ENCODE results near the gene NDUFB5.
A peak's percentile ranks its signal among the peaks of the same experiment; 100 is the strongest.

Gene NDUFB5

DNA sequence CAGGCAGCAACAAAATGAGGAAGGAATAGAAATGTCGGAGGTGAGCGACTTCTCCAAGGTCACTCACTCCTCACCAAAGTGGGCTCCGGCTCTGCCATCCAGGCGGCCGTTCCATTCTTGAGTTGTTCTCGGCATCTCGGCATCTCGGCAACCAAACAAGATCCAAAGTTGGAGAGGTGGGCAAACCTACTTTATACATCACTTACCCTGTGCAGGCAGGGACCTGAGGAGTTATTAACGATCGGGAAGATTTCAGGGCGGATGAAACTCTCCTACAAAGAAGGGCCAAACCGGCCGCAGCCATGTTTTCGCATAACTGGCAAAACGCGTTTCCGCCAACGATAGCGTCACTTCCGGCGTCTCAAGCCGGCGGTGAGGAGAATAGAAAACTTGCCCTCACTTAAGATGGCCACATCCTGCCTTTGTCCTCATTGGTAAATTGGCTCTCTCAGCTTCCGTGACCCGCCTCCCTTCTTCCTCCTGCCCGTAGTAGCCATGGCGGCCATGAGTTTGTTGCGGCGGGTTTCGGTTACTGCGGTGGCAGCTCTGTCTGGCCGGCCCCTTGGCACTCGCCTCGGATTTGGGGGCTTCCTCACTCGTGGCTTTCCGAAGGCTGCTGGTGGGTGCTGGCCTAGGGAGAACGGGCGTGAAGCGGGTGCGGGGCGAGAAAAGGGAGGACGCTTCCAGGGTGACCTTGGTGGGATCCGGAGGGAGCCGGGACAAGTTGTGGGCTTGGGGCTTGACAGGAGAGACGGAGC lies at the start of gene NDUFB5, which contains the start of gene MRPL47:
NDUFB5 (plus strand) TSS at position 474 of the 758 bp plus-strand sequence; CDS start at position 496, 22 bp downstream.
MRPL47 (minus strand) TSS at position 318 of the 758 bp plus-strand sequence; CDS start at position 304, 14 bp downstream.
- peak; percentile 90 for DNase-seq

DNA sequence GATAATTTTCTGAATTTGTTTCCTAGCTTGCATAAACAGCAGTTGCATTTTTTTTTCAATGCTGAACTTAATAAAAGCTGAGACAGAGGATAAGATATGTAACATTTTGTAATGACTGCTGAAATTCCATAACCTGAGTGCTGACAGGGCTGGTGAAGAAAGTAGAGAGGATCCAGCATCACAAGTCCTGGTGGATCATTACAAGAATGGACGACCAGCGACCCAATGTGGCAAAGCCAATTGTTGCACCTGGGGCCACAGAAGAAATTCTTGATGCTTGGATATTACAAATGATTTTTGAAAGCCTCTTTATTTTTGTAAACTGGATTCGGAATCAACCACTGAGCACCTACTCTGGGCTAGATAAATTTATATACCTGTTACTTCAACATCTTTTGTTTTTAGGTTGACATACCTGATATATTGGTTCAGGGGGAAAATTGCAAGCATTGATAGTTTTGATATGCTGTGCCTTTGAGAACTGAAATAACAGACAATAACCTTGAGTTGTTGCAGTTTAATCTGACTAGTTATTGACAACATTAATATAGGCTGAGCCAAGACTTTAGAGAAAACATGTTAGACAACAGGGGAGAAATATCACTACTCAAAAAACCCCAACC lies 45.7 kb upstream of the NDUFB5 start:
- DNase-seq: peak; percentile 31

DNA sequence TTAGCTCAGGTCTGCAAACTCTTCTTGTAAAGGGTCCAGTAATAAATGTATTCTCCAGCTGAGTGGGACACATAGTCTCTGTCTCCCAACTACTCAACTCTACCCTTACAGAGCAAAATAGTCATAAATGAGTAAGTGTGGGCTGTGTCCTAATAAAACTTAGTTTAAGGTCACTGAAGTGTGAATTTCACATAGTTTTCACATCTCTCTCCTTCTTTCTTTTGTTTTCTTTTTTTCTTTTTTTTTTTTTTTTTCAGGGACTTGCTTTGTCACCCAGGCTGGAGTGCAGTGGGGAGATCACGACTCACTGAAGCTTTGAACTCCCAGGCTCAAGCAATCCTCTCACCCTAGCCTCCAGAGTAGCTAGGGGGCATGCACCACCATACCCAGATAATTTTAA lies 43.8 kb upstream of the NDUFB5 start:
- no peak for DNase-seq

DNA sequence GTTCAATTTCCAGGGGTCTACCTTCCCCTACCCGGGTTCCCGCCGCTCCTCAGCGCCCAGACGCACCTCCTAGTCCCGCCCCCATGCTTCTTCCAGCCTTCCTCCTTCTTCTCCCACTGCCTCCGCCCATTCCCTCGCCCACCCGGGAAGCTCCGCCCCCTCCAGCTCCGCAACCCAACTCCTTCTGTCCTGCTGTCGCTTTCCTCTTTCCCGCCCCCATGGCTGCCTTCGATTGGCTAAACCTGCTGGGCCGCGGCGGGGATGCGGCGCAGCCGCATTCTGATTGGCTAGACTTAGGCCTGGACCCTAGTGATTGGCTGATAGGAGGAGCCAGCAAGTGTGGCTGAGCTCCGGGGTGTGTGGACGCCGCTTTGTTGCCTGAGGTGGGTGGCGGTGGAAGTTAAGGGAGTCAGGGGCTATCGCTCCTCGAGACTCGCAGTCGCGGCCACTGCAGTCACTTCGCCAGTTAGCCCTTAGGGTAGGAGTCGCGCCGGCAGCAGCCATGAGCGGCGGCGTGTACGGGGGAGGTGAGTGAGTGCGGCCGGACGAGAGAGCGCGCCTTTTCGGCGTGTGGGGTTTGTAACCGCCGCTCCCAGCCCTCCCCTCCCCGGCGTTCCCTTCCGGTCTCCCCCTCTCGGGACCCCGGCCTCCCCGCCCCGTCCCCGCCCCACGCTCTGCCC lies 41.9 kb upstream of the NDUFB5 start, which contains the start of gene ACTL6A:
ACTL6A (plus strand) TSS at position 336 of the 680 bp plus-strand sequence; CDS start at position 503, 167 bp downstream.
- peak; percentile 97 for DNase-seq

- peak; percentile 60 for DNase-seq
These were observed 41.3 kb upstream of the NDUFB5 start for GRCh38 chr3:179563271-179563783.

DNA sequence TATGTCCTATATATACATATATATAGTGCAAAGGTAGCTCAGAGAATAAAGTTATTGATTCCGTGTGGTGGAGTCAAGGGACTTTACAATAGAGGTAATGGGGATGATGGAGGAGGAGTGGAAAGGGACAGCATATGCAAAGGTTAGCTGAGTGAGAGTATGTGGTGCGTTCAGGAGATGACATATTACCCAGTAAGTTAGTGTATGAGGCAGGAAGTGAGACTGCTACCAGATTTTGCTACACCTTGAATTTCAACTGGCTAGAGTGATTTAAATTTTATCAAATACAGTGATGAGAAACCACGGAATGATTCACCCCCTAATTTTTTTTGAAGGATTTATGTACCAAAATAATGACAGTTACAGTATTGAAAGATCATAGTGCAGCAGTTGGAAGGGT lies 39.1 kb upstream of the NDUFB5 start:
- DNase-seq: no peak

GRCh38 chr3:179580992-179581391 lies 23.6 kb upstream of the NDUFB5 start:
- no peak for DNase-seq

GRCh38 chr3:179589143-179589542 lies 15.5 kb upstream of the NDUFB5 start:
- no peak for DNase-seq

GRCh38 chr3:179590669-179591068 lies 13.9 kb upstream of the NDUFB5 start:
- DNase-seq: no peak

GRCh38 chr3:179591313-179591712 lies 13.3 kb upstream of the NDUFB5 start:
- DNase-seq: no peak

GRCh38 chr3:179599531-179599930 lies 5.1 kb upstream of the NDUFB5 start:
- DNase-seq: no peak

- DNase-seq: no peak
These were observed 1.3 kb upstream of the NDUFB5 start for GRCh38 chr3:179603321-179603720.

- DNase-seq: no peak
These were observed 763 bp upstream of the NDUFB5 start for GRCh38 chr3:179603831-179604230.

DNA sequence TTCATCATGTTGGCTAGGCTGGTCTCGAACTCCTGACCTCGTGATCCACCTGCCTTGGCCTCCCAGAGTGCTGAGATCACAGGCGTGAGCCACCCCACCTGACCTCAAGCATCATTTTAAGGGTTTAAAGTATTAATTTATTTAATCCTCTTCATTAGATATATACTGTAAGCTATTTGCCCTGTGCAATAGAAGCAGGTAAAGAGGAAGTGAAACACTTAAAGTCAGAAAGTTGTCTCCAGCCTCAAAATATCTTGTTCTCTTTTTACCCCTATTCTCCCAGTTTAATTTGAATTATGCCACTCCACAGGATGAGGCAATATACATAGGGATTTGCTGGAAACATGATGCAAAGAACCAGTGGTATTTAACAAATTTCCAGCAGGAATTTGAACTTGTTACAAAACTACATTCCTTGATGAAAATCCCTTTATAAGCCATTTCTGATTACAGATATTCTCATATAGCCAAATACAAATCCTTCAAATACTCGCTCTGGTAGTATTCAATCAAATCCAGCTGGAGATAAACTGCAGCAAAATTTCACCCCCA lies 2.0 kb downstream of the NDUFB5 start:
- DNase-seq: no peak

GRCh38 chr3:179608931-179609720 lies 4.5 kb downstream of the NDUFB5 start:
- no peak for DNase-seq

GRCh38 chr3:179610066-179610465 lies 5.5 kb downstream of the NDUFB5 start:
- DNase-seq: no peak

DNA sequence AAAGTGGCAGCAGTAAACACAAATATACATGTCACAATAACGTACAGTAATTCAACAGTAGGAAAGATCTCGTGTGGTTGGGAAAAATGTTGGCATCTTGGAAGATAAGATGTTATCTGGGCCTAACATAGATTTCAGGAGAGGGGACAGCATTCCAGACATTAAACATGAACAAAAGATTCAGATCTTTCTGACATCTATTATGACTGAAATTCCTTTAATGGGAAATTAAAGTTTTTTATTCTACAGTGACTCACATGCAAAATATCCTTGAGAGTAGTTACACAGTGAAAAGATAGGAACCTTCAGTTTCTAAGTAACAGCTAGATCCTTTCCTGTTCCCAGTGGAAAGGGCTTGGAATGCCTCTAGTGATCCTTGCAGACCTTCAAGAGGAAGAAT lies 9.2 kb downstream of the NDUFB5 start:
- no peak for DNase-seq

- DNase-seq: no peak
These were observed 11.0 kb downstream of the NDUFB5 start for GRCh38 chr3:179615458-179616173.

DNA sequence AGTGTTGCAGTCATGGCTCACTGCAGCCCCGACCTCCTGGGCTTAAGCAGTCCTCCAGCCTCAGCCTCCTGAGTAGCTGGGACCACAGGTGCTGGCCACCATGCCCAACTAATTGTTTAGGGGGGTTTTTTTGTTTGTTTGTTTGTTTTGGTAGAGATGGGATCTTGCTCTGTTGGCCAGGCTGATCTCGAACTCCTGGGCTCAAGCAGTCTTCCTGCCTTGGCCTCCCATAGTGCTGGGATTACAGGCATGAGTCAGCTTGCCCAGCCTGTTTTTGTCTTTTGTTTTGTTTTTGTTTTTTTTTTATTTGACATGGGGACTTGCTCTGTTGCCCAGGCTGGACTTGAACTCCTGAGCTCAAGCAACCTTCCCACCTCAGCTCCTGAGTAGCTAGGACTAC lies 17.4 kb downstream of the NDUFB5 start:
- no peak for DNase-seq

DNA sequence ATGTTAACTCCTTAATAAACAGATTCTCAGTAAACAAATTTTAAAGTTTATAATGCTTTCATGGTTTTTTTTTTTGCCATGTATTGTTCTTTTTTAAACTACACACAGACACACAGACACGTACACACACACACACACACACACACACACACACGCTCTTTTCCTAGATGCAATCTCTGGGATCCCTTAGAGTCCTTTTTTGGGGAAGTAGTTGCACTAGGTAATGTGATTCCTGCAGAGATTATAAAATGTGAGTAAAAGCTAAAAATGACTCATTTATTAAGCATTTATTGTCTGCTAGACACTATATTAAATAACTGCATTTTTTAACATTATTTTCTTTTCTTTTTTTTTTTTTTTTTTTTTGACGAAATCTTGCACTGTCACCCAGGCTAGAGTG lies 19.9 kb downstream of the NDUFB5 start:
- DNase-seq: no peak

GRCh38 chr3:179630753-179631451 lies 26.3 kb downstream of the NDUFB5 start:
- DNase-seq: no peak

Measured in activated gamma-delta T cell treated with Interleukin-2 at 50 U/mL for 16 hours (primary cell).